Measurements from ENCODE around the gene LCOR. TPM values are rescaled to one million over a fixed set of nuclear protein-coding genes. Genes with fewer than 3 reads are reported as not detected.

The LCOR gene
- total RNA-seq, 1 donor from 2014 or later: 35.3 TPM

GRCh38 chr10:96958071-96958470, 126.0 kb downstream of the LCOR start:
- H3K4me3 Mint-ChIP-seq: no peak overlapping the region
- H3K9me3 Mint-ChIP-seq: no peaks in the 10 kb centered on the region
- no peaks in the 10 kb centered on the region for H3K4me1 Mint-ChIP-seq

GRCh38 chr10:96959733-96960132, 127.6 kb downstream of the LCOR start:
- DNase-seq (ENCODE audit: low spot score): no peak
- no peak for TF ChIP-seq EZH2 (IDR thresholded peaks at IDR 0.05)
- no peak for TF ChIP-seq EZH2phosphoT487 (IDR thresholded peaks at IDR 0.05)
- no peak for TF ChIP-seq CTCF (IDR thresholded peaks at IDR 0.05)
- Histone ChIP-seq H3K27me3 (no peaks in the 10 kb centered on the region), H3K4me1 (no peaks in the 10 kb centered on the region), H3K79me2 (ENCODE audit: low read depth) (peaks cover 4% of the 10 kb centered on the region), H3K9me3 (ENCODE audit: low read depth) (no peaks in the 10 kb centered on the region), H4K20me1 (ENCODE audit: low read depth) (peaks cover 4% of the 10 kb centered on the region), H3K27ac (no peak overlapping the region), H3K4me3 (no peak overlapping the region), H3K36me3 (no peaks in the 10 kb centered on the region), H2AFZ (replicated peaks) (no peak overlapping the region), H3K4me2 (no peak overlapping the region), H3K9ac (no peak overlapping the region), H3F3A (ENCODE audit: low read depth) (no peaks in the 10 kb centered on the region)
- H3K9me3 Mint-ChIP-seq: no peaks in the 10 kb centered on the region
- no peaks in the 10 kb centered on the region for H3K27me3 Mint-ChIP-seq (ENCODE audit: insufficient read depth, low read depth)
- no peak overlapping the region for H3K4me3 Mint-ChIP-seq
- no peaks in the 10 kb centered on the region for H3K4me1 Mint-ChIP-seq
- H3K27ac Mint-ChIP-seq: no peak overlapping the region
- peaks cover 23% of the 10 kb centered on the region for H3K36me3 Mint-ChIP-seq

More at GRCh38 chr10:96958071-96958470, 126.0 kb downstream of the LCOR start:
- H3K9me3 ChIP-seq (ENCODE audit: low read depth): no peaks in the 10 kb centered on the region
- no peak overlapping the region for H3K4me3 ChIP-seq
- H3K9ac ChIP-seq: no peak overlapping the region
- H3K27ac Mint-ChIP-seq: no peak overlapping the region
- H3K4me1 ChIP-seq: no peaks in the 10 kb centered on the region
- TF ChIP-seq EZH2phosphoT487 (IDR thresholded peaks at IDR 0.05): no peak
- no peak for TF ChIP-seq EZH2 (IDR thresholded peaks at IDR 0.05)
- TF ChIP-seq CTCF (IDR thresholded peaks at IDR 0.05): no peak
- no peaks in the 10 kb centered on the region for H3K27me3 ChIP-seq
- H3K36me3 ChIP-seq: no peaks in the 10 kb centered on the region
- DNase-seq (ENCODE audit: low spot score): no peak
- H2AFZ ChIP-seq (replicated peaks): no peak overlapping the region
- peaks cover 32% of the 10 kb centered on the region for H3K36me3 Mint-ChIP-seq
- peak overlapping the region; percentile 27 for H3K27ac ChIP-seq
- H3K4me2 ChIP-seq: no peak overlapping the region
- no peaks in the 10 kb centered on the region for H3K27me3 Mint-ChIP-seq (ENCODE audit: insufficient read depth, low read depth)
- H4K20me1 ChIP-seq (ENCODE audit: low read depth): peaks cover 4% of the 10 kb centered on the region
- H3F3A ChIP-seq (ENCODE audit: low read depth): no peaks in the 10 kb centered on the region
- no peaks in the 10 kb centered on the region for H3K79me2 ChIP-seq (ENCODE audit: low read depth)

GRCh38 chr10:96960872-96961271, 128.8 kb downstream of the LCOR start:
- Histone ChIP-seq H2AFZ (replicated peaks) (no peak overlapping the region), H3K36me3 (no peaks in the 10 kb centered on the region), H3K9me3 (ENCODE audit: low read depth) (no peaks in the 10 kb centered on the region), H3K79me2 (ENCODE audit: low read depth) (peaks cover 4% of the 10 kb centered on the region), H3K4me3 (no peak overlapping the region), H3K27ac (peak overlapping the region; percentile 7), H3K4me1 (no peaks in the 10 kb centered on the region), H3F3A (ENCODE audit: low read depth) (no peaks in the 10 kb centered on the region), H4K20me1 (ENCODE audit: low read depth) (peaks cover 4% of the 10 kb centered on the region), H3K27me3 (no peaks in the 10 kb centered on the region), H3K9ac (no peak overlapping the region), H3K4me2 (no peak overlapping the region)
- Mint-ChIP-seq H3K4me1 (no peaks in the 10 kb centered on the region), H3K27me3 (ENCODE audit: insufficient read depth, low read depth) (peaks cover 2% of the 10 kb centered on the region), H3K4me3 (no peak overlapping the region), H3K27ac (no peak overlapping the region), H3K9me3 (no peaks in the 10 kb centered on the region), H3K36me3 (peaks cover 15% of the 10 kb centered on the region)
- DNase-seq (ENCODE audit: low spot score): no peak
- TF ChIP-seq EZH2phosphoT487 (IDR thresholded peaks at IDR 0.05) (no peak), EZH2 (IDR thresholded peaks at IDR 0.05) (no peak), CTCF (IDR thresholded peaks at IDR 0.05) (no peak)

Measured in neural progenitor cell (in vitro differentiated cells).